T-helper 9 cell (primary cell): Measurements from ENCODE around the gene ADAM17.
"Not testable (repeated sequence)": the region's sequence is repeated elsewhere in the genome, so short reads cannot be mapped to it uniquely, and the experiment has no call there.

ENCODE experiments used
- DNase-seq: peaks from one replicate; pipeline ENCODE4 v3.0.0-alpha.2; 2020

ADAM17 gene

GRCh38 chr2:9565436-9566153 lies 10.0 kb upstream of the ADAM17 start:
- DNase-seq, result no peak

- no peak for DNase-seq
Observed at GRCh38 chr2:9560628-9561027, 5.0 kb upstream of the ADAM17 start.

- DNase-seq, result no peak
Observed at GRCh38 chr2:9558948-9559381, 3.3 kb upstream of the ADAM17 start.

- DNase-seq, result peak; percentile 9
Observed at GRCh38 chr2:9556121-9556743, 602 bp upstream of the ADAM17 start.

- DNase-seq, result peak; percentile 4
Observed at GRCh38 chr2:9554921-9555296, 721 bp downstream of the ADAM17 start.

DNA sequence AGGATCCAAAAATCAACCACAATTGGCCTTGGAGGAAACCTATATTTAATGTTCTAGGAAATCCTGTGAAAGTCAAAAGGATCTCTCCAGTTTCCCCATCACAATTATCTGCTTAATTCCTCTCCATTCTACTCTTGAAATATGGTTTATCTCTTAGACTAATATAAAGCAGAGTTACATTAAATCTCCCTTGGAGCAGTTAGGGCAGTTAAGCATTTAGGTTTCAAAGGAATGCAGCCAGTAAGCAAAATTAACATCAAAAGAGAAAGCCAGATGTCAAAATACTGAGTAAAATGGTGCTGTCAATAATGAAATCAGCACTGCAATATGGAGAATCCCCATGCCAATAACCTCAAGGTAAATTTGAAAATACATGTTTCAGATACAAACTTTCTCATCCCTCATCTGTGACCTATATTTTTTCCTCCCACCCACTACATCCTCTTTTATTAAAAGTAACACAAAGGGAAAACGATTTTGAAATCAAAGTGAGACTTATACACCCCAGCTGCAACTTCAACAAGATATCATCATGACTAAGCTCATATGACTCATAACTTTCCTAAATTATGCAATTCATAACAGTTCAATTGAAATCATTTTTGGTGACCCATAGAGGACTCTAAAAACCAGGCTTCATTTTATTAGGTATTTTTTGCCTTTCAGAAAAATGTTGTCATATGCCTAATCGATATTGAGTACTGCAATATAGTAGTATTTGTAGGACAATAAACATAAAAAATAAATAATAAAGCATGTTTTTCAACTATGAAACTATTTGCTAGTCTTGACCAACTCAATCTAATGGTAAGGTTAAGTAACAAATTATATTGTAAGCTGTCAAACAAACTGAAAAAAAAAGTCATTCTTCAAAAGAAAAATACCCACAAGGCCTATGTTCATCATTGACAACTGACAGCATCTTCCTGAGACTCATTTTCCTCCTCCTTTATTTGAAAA lies 3.1 kb downstream of the ADAM17 start:
- no peak for DNase-seq

GRCh38 chr2:9550859-9551391 lies 4.7 kb downstream of the ADAM17 start:
- not testable (repeated sequence) for DNase-seq

- no peak for DNase-seq
Observed at GRCh38 chr2:9549420-9549819, 6.2 kb downstream of the ADAM17 start.

GRCh38 chr2:9548506-9548905 lies 7.1 kb downstream of the ADAM17 start:
- DNase-seq, result no peak

DNA sequence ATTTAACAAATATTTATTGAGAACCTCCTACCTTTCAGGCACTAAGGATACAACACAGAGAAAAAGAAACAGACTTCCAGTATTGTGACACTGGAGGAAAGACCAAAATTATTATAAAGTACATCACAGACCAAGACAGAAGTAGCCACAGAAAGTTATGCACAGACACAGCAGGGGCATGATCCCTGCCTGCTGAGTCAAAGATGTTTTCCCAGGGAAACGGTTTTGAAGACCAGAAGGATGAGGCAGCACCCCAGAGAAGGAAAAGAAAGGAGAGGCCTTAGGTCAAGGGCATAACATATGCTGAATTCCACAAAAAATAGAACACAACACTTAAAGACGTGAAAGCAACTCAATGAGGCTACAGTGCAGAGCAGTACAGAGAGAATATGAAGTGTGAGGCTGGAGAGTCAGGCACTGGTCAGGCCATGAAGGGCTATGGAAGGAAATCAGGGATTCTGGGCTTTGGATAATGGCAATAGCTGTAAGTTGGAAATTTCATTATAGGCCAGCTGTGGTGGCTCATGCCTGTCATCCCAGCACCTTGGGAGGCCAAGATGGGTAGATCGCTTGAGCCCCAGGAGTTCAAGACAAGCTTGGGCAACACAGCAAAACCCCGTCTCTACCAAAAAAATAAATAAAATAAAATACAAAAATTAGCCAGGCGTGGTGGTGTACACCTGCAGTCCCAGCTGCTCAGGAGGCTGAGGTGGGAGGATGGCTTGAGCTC lies 8.2 kb downstream of the ADAM17 start:
- DNase-seq, result no peak

DNA sequence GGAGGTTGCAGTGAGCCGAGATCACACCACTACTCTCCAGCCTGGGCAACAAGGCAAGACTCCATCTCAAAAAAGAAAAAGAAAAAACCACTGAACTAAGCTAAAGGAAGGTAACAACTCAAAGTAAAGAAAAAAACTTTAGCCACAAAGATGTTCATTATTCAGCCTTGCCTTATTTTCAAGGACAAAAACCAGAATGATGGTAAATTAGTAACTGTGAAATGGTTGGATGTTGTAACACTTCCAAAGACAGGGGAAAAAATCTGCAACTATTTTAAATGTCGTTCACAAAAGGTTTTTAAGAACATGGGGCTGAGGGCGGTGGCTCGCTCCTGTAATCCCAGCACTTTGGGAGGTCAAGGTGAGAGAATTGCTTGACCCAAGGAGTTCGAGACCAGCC lies 10.1 kb downstream of the ADAM17 start:
- DNase-seq, result no peak

DNA sequence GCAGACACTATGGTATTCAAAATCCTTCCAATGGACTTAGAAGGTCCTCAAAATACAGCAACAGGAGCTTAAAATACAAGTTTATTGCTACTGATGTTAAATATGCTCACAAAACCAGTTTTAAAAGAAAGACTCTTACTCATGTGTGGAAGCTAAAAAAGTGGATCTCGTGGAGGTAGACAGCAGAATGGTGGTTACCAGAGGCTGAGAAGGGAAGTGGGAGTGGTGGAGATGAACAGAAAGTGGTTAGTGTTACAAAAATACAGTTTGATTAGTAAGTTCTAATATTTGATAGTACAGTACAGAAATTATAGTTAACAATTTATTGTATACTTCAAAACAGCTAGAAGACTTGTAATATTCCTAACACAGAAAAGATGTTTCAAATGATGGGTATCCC lies 12.1 kb downstream of the ADAM17 start:
- DNase-seq, result no peak

DNA sequence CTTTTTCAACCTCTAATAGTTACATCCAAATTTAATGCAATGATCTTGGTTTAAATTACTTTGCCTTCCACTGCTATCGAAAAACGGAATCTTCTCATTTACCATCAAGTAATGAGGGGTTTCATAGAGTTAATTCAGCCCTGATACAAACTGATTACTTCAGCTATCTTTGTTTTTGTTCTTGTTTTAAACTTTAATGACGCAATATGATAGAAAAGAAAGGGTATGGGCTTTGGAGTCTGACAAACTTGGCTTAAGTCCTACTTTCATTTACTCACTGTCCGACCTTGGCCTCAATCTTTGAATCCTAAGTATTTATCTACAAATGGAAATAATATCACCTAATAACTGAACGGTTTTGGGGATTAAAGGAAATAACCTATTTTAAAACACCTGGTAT lies 16.1 kb downstream of the ADAM17 start:
- DNase-seq, result no peak

DNA sequence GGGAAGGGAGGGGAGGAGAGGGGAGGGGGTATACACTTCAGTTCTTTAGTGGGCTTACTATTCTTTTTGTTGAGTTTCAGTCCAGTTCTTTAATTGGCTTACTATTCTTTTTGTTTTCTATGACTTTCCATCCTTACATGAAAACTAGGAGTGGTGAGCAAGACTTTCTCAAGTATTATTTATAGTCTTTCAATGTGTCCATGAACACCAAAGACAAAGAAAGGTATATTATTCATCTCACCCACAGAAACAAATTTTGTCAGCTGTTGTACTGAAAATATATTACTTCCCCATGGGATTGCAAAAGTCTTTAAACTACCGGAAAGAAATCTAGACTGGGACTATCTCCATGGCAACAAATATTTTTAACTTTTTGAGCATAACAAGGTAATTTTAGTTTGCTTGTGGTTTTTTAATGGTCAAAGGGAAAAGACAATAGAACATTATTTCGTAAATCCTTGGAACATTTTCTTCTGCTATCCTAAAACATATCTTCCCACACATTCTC lies 17.6 kb downstream of the ADAM17 start:
- DNase-seq, result no peak

DNA sequence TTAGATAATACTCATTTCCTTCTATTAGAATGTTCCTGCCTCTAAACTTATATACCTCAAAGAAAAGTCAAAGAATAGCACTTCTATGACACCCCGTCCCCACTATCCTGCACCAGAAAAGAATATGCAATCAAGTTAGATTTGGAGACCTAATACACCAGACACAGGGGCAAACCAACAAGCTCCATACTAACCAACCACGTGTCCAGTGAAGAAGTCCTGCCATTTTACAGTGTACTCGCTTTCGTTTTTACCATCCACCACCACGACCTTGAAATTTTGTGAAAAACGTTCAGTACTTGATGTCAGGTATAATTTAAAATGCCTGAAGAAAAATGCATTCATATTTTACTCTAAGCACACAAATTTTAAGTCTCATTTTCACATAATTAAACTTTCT lies 19.1 kb downstream of the ADAM17 start:
- DNase-seq, result no peak

GRCh38 chr2:9535177-9535576 lies 20.5 kb downstream of the ADAM17 start:
- DNase-seq, result no peak

DNA sequence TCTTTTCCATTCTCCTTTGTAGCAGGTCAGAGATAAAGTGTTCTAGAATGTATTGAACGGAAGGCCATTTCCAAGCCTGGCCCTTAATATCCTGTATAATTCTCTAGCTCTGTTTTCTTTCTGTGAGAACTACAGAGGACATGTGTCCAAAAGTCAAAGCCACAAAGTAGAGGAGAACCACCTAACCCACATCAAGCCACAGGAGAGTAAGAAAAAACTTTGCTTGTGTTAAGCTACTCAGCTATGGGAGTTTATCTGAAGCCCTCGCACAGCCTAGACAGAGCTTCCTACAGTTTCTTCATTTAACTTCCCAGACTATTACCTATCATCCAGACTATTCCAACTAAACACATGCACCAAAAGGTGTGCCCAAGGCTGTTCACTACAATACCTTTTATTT lies 22.0 kb downstream of the ADAM17 start:
- no peak for DNase-seq

GRCh38 chr2:9532421-9532820 lies 23.2 kb downstream of the ADAM17 start:
- no peak for DNase-seq

GRCh38 chr2:9527995-9528787 lies 27.4 kb downstream of the ADAM17 start:
- DNase-seq, result no peak

DNA sequence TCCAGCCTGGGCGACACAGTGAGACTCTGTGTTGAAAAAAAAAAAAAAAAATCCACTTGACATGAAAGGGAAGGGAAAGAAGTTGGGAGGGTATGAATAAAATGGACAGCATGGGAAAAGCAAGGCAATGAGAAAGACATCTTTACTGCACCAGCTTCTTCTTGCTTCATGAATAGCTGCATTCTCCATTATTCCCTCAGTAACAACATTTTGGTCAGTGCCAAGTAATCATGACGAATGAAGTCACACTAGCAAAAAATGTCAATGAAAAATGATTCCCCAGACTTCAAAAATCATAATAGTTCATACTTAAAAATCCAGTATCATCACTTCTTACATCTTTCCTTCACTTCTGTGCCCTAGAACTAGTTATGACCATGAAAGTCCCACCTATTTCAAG lies 30.4 kb downstream of the ADAM17 start:
- DNase-seq, result no peak

GRCh38 chr2:9524291-9524690 lies 31.3 kb downstream of the ADAM17 start:
- DNase-seq, result no peak

- DNase-seq, result no peak
Observed at GRCh38 chr2:9519250-9519649, 36.4 kb downstream of the ADAM17 start.
